T-helper 2 cell treated with Interferon-gamma antibody and Interleukin-4, amounts not matched to agents 100 ng/mL and 5 ng/mL, for 36 hours (primary cell): Measurements from ENCODE around the gene XK. TPM values are rescaled to one million over a fixed set of nuclear protein-coding genes. Genes with fewer than 3 reads are reported as not detected.

Experiments used
- intact Hi-C: fragments of 100-400 bp; cut with micrococcal nuclease; formaldehyde crosslinking; loops from one replicate; pipeline ENCODE4 v1.15.1; 2023
- total RNA-seq: library from RNA; stranded (reverse); gene quantifications from 2 replicates; pipeline ENCODE4 v1.2.3, GENCODE V29; 2022

Gene XK
- total RNA-seq, 1 donor from 2014 or later: 0.23 TPM

GRCh38 chrX:37678574-37678973, 7.0 kb upstream of the XK start:
- intact Hi-C loops: no loop called here

GRCh38 chrX:37679230-37679629, 6.4 kb upstream of the XK start:
- intact Hi-C loops: no loop called here

- intact Hi-C loops: no loop called here
Measured at GRCh38 chrX:37679888-37680287, 5.7 kb upstream of the XK start.

- intact Hi-C loops: no loop called here
Measured at GRCh38 chrX:37684426-37684825, 1.2 kb upstream of the XK start.

DNA sequence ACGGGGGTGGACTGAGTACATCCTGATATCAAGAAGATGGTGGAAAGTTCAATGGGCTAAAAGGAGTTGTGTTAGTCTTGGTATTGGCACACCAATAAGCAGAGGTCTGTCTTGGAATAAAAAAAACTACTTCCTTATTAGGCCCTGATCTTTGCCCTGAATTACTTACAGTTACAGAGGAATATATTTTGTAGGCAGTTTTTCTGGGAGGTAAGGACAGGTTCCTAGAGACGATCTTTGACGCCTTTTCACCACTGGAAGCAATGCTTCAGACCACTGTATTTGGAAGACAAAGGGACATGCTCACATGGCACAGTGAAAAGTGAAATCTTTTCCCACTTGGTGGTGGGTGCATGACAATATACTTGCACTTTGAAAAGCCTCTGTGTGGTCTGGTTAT, 618 bp upstream of the XK start:
- intact Hi-C loops: no loop called here

- intact Hi-C loops: loop anchor here (2.0 kb wide), 1 partner anchor 160 kb away; the partner anchor contains the start of gene DYNLT3
Measured at GRCh38 chrX:37686369-37686995, 891 bp downstream of the XK start.

DNA sequence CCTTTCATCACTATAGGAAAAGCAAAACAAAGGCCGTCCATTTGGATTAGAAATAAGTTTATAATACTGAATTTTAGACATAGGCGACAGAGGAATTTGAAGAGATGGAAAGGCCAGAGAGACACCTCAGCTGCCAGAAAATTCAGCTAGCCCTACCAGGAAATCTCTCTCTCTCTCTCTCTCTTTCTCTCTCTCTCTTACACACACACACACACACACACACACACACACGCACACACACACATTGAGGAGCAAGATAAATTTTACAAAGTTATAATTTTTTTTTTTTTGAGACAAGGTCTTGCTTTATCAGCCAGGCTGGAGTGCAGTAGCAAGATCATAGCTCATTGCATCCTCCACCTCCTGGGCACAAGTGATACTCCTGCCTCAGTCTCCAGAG, 1.4 kb downstream of the XK start:
- intact Hi-C loops: loop anchor here (2.0 kb wide), 1 partner anchor 160 kb away; the partner anchor contains the start of gene DYNLT3

- intact Hi-C loops: no loop called here
Measured at GRCh38 chrX:37690119-37690518, 4.5 kb downstream of the XK start.

GRCh38 chrX:37692918-37693317, 7.3 kb downstream of the XK start:
- intact Hi-C loops: no loop called here

DNA sequence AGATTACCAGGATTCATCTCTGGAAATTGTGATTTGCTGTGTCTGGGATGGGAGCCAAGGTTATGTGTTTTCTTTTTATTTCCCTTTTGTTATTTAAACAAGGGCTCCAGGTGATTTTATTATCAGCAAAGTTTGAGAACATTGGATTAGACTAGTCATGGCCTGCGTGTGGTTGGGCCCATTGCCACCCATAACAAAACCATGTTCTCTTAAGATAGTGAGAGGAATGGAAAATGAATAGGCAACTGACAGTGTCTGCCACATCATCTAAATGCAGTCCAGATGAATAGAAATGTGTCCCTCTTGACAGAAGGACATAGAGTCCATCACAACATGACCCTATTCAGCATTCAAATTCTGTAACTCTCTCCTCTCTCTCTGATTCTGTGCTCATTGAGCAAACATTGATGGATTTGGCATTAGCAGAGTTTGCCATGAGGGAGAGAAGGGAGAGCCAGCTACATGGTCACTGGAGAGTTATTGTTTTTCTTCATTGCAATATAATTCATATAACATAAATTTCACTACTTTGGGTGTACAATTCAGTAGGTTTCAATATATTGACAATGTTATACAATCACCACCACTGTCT, 11.7 kb downstream of the XK start:
- intact Hi-C loops: no loop called here

GRCh38 chrX:37701588-37701987, 16.0 kb downstream of the XK start:
- intact Hi-C loops: no loop called here

GRCh38 chrX:37711991-37712390, 26.4 kb downstream of the XK start:
- intact Hi-C loops: no loop called here

DNA sequence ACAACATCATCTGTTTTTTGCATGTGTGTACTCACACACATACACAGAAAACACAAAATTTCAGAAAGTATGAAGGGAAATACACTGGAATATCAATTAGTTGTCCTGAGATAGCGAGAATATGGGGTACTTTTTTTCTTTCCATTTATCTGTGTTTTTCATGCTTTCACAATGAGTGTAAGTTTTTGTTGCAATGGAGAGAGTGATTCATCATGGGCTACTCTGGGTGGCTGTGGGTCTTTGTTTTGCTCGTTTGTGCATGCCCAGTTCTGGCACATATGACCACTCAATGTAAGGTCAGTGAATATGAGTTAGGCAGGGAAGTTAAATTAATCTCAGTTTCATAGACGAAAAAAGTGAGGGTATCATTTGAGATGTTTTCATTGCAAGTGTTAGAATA, 26.9 kb downstream of the XK start:
- intact Hi-C loops: no loop called here

DNA sequence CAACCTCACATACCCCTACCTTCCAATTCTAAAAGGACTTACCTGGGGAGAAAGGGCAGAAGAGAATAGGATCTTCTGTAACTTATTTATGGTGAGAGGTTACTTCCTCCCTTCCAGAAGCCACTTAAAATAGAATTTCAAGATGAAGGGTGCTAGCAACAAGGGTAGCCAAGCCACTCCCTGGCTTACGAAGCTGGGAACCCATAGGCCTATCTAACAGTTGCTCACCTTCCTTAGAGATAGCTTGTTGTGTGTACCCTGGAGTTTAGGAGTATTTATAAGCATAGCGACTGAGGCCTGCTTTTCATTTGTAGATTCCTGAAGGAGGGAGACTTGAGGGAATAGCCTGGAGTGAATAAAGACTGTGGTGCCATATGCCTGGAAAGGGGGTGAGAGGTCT, 28.9 kb downstream of the XK start:
- intact Hi-C loops: no loop called here

- intact Hi-C loops: no loop called here
Measured at GRCh38 chrX:37716602-37717001, 31.0 kb downstream of the XK start.

DNA sequence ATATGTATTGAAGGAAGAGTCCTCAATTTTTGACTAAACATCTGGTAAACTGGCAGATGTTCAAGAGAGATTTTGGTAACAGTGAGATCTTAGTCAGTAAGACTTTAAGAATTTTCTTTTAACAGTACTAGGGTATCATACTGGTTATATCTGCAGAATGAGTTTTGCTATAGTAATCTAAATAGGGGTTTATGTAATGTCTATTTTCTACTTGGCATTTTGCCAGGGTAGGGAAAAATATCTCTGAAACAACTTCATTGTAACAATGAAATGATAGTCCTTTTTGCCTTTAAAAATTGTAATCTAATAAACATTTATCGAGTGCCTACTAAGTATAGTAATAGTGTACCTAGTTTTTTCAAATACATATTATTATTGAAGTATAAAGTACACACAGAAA, 32.1 kb downstream of the XK start:
- intact Hi-C loops: no loop called here

DNA sequence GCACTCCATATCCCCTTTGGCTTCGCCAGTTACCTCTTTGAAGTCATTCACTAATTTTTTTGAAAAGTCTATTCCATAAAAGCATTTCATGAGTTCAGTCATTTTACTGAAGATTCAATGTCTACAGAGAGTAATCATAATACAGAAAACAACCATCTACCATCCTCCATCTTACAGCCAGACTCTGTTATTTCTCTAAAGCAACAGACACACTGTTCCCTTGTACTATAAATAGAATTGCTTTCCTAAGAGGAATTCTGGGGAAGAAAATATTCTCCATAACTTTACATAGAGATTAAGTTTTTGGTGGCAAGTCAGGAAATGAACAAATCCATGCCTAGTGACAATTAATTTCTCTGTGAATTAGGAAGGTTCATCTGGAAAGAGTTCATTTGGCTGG, 37.0 kb downstream of the XK start:
- intact Hi-C loops: no loop called here

GRCh38 chrX:37726346-37726745, 40.8 kb downstream of the XK start:
- intact Hi-C loops: no loop called here

DNA sequence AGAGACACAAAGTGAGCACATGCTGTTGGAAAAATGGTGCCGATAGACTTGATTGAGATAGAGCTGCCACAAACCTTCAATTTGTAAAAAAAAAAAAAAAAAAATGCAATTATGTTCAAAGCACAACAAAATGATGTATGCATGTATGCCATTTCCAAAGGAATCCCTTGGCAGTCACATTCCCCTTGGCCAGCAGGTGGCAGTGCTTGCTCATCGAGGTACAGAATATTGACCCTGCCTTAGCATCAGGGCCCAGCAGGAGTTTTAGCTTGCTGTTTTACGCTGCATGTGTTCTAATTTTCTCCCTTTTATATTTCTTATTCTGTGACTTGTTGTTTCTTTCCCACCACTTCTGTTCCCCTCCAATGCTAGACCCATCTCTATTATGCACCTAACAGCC, 59.8 kb downstream of the XK start:
- intact Hi-C loops: loop anchor here (1.0 to 5.0 kb wide), 3 partner anchors 10 to 102 kb away; partner anchors contain the start of gene DYNLT3

DNA sequence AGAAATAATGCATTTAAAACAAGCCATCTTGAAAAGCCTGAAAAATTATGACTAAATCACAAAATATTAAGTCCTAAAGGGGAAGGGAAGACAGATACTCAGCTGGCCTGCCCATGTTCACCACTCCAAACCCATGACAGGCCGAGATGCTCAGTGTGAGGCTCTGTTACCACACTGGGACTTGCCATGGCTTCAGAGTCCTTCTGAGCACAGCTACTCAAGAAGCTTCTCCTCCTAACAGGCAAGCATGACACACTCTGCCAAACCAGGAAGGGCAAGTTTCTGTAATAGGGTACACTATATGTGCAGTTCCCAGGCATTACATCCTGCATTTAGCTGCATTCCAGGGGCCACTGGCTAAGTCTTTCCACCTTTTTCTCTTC, 60.2 kb downstream of the XK start:
- intact Hi-C loops: loop anchor here (1.0 to 5.0 kb wide), 3 partner anchors 9 to 101 kb away; partner anchors contain the start of gene DYNLT3

GRCh38 chrX:37746218-37746941, 60.8 kb downstream of the XK start:
- intact Hi-C loops: loop anchor here (5.0 kb wide), 1 partner anchor 101 kb away; the partner anchor contains the start of gene DYNLT3

GRCh38 chrX:37746951-37747350, 61.4 kb downstream of the XK start:
- intact Hi-C loops: loop anchor here (5.0 kb wide), 1 partner anchor 100 kb away; the partner anchor contains the start of gene DYNLT3
